Right lobe of liver (tissue), 6 donors: ENCODE results near the gene SPTLC2. TPM values are rescaled to one million over a fixed set of nuclear protein-coding genes. Genes with fewer than 3 reads are reported as not detected.

Source experiments
- ATAC-seq, 4 donors: fragments of 200-7000 bp; cut with Tn5 transposase; one replicate each; pipeline ENCODE4 v1.9.1; 2020; ENCODE audit warnings: mild to moderate bottlenecking in 4 of 4, moderate library complexity in 4 of 4
- DNase-seq, 3 donors: peaks; one replicate each; pipeline ENCODE4 v3.0.0-alpha.2; 2020
- H3K27ac ChIP-seq, 3 donors: fragments of 200-600 bp; one replicate each; pipeline ENCODE4 v1.8.0; 2022
- H3K27me3 ChIP-seq, 2 donors: fragments of 200-600 bp; one replicate each; pipeline ENCODE4 v1.8.0; 2022
- H3K36me3 ChIP-seq, 4 donors: fragments of 200-600 bp; sonication (generic) in 1 of 4; one replicate each; pipeline versions ENCODE4 v1.5.1 to v1.8.0; 2017 to 2022; ENCODE audit warnings: control low read depth in 1 of 4
- H3K4me1 ChIP-seq, 4 donors: fragments of 200-600 bp; sonication (generic) in 1 of 4; one replicate each; pipeline versions ENCODE4 v1.5.1 to v1.8.0; 2017 to 2022; ENCODE audit warnings: control low read depth in 1 of 4
- H3K4me3 ChIP-seq, 3 donors: fragments of 200-600 bp; one replicate each; pipeline ENCODE4 v1.8.0; 2022
- H3K9me3 ChIP-seq, 4 donors: fragments of 200-600 bp; sonication (generic) in 1 of 4; one replicate each; pipeline versions ENCODE4 v1.5.1 to v1.8.0; 2017 to 2022; ENCODE audit warnings: control low read depth in 1 of 4
- POLR2A ChIP-seq: fragments of 450-650 bp; IDR thresholded peaks from one replicate; pipeline ENCODE4 v1.6.1; 2017; ENCODE audit warnings: antibody characterized with exemption, mild to moderate bottlenecking
- WGBS: methylation state at CpG from one replicate; pipeline ENCODE4 v1.1.6; 2018; ENCODE audit warnings: low coverage, low lambda C conversion rate; ENCODE audit not compliant: insufficient coverage; ENCODE audit errors: missing lambda C conversion rate; 5-methylcytosine and 5-hydroxymethylcytosine counted together
- intact Hi-C, 2 donors: fragments of 100-400 bp; cut with DNase I; formaldehyde crosslinking; loops; one replicate each; pipeline versions ENCODE4 v1.11.2 to v1.14.1; 2022
- total RNA-seq, 6 experiments: library from RNA; depleted of rRNA in 2 of 6; stranded (reverse); fragments of >200 nt in 2 of 6; fragmentation: NEBNext Ultra II Directional in 3 of 6; extraction: Animal tissue kit (Norgen Biotek cat#: 25700) in 3 of 6; gene quantifications; one replicate each; pipeline versions ENCODE4 v1.1.0 to v1.2.4, GENCODE V29; 2016 to 2023
- TF ChIP-seq, protein P1 (sequence below), 4 donors: fragments of 200-600 bp in 3 of 4; fragments of 450-650 bp in 1 of 4; IDR thresholded peaks; one replicate each; pipeline versions ENCODE4 v1.5.1 to v1.8.0; 2016 to 2022; ENCODE audit warnings: antibody characterized with exemption in 4 of 4, mild to moderate bottlenecking in 2 of 4
- donor health status: DM: no; HTN: yes; CAD: no.
- donor health status: DM: no; HTN: no; CAD: no.
- donor health status: DM: no; HTN: no; CAD: no.
- donor health status: DM: no; HTN: yes; CAD: no.
- donor health status: DM: no; HTN: yes; CAD: no.

Gene SPTLC2
- total RNA-seq, 6 experiments from 2014 or later = 5.9 to 16.4 (median 10.7) TPM

DNA sequence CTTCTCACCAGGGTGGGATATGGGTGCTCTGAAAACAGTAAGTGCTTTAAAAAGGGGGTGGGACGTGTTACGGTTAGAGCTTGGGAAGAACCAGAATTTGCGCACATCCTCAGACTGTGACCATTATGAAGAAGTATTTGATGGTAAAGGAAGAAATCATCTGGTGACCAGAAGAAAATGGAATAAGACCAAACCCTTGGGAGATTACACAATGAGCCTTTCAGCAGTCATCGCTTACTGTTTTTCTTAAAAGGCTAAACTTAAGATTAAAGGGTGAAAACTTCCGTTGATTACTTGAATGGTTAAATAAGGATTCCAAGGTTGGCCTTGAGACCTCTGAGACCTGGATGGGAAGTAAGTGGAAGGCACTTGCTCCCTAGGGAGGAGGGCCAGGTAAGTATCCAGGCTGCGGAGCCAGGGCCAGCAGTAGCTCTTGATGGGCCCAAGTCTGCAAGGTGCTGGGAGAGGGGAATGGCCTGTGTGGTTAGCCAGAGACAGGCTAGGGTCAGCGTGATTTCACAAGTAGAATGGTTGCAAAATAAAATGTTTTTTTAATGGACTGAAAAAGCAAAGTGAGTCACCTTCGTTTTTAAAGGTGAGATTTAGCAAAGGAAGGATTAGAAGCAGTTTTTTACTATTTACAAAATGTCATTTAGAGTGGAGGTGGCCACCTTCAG is 104.8 kb downstream of the SPTLC2 start:
- no peak for ATAC-seq

DNA sequence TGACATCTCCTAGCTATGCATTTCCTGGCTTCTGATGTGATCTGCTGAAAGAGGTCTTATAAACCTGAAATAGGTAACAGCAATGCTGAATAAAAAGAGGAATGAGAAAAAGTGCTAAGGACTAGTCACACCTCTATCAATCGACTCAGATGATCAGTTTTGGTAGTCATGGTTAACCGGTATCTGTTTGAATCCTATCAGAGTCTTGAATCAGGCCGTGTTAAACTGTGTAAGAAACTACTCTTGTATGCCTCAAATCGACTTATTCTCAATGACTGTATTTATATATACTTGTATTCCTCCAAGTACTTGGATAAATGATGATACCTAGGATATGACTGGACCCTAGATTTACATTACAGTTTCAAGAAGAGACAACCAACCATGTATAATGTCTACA is 107.1 kb downstream of the SPTLC2 start:
- H3K36me3 ChIP-seq = peaks cover 0 to 26% (median 9%) of the 10 kb centered on the region in 4 donors

More for the DNA sequence above, 104.8 kb downstream of the SPTLC2 start:
- no peak for DNase-seq
- Histone ChIP-seq H3K27ac (no peak overlapping the region), H3K4me1 (no peaks in the 10 kb centered on the region), H3K27me3 (no peaks in the 10 kb centered on the region), H3K4me3 (no peak overlapping the region), H3K36me3 (peaks cover 0 to 31% (median 9%) of the 10 kb centered on the region in 4 donors), H3K9me3 (no peaks in the 10 kb centered on the region)
- WGBS = 71% methylated on average over 8 of the region's 8 CpGs
- TF ChIP-seq, protein P1, sequence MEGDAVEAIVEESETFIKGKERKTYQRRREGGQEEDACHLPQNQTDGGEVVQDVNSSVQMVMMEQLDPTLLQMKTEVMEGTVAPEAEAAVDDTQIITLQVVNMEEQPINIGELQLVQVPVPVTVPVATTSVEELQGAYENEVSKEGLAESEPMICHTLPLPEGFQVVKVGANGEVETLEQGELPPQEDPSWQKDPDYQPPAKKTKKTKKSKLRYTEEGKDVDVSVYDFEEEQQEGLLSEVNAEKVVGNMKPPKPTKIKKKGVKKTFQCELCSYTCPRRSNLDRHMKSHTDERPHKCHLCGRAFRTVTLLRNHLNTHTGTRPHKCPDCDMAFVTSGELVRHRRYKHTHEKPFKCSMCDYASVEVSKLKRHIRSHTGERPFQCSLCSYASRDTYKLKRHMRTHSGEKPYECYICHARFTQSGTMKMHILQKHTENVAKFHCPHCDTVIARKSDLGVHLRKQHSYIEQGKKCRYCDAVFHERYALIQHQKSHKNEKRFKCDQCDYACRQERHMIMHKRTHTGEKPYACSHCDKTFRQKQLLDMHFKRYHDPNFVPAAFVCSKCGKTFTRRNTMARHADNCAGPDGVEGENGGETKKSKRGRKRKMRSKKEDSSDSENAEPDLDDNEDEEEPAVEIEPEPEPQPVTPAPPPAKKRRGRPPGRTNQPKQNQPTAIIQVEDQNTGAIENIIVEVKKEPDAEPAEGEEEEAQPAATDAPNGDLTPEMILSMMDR (IDR thresholded peaks at IDR 0.05) = no peak
- no peak for TF ChIP-seq POLR2A
- intact Hi-C loops = no loop called here

DNA sequence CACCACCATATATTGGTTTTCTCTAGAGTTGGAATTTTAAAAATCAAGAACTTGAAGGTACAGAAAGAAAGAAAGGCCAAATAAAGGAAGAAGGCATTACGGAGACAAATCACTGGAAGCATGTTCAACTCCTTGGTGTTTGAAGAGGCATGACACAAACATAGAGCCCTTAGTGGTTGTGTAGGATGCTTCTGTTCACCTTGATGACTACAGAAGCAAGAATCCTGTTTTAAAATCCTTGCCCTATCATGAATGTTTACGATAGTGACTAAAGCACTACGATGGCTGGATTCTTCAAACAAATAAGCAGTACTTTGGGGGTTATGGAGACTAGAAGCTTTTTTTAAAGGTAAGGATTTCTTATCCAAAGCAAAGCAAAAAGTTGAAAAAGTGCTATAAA is 107.6 kb downstream of the SPTLC2 start:
- Histone ChIP-seq H3K9me3 (no peaks in the 10 kb centered on the region), H3K36me3 (peaks cover 0 to 26% (median 9%) of the 10 kb centered on the region in 4 donors), H3K27ac (no peak overlapping the region), H3K4me1 (no peaks in the 10 kb centered on the region), H3K27me3 (no peaks in the 10 kb centered on the region), H3K4me3 (no peak overlapping the region)
- intact Hi-C loops = no loop called here
- ATAC-seq (no peak), DNase-seq (no peak)
- WGBS = 88% methylated on average over 2 of the region's 3 CpGs
- TF ChIP-seq POLR2A = no peak
- TF ChIP-seq, protein P1 (IDR thresholded peaks at IDR 0.05) = no peak

More for the DNA sequence above, 107.1 kb downstream of the SPTLC2 start:
- TF ChIP-seq POLR2A = no peak
- TF ChIP-seq, protein P1 (IDR thresholded peaks at IDR 0.05) = no peak
- Histone ChIP-seq H3K9me3 (no peaks in the 10 kb centered on the region), H3K4me3 (no peak overlapping the region), H3K4me1 (no peaks in the 10 kb centered on the region), H3K27me3 (no peaks in the 10 kb centered on the region), H3K27ac (no peak overlapping the region)
- 83% methylated on average over 4 of the region's 4 CpGs for WGBS
- intact Hi-C loops = no loop called here
- no peak for DNase-seq
- ATAC-seq = no peak

DNA sequence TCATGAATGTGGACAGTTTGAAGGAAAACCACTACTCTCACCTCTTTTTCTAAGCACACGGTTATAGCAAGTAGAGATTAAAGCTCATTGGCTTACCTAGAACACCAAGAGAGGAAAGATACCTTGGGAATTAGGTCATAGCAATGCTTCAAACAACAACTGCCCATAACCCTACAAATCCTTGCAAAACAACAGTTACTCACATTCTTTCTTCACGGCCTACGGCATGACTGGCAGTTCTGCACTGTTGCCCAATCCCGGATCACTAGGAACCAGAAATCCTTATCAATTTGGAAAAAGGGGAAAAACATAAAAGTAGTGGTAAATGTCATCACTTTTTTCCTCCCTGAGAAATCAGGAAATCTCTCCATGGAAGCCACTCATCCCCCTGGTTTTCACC is 108.2 kb downstream of the SPTLC2 start:
- intact Hi-C loops = no loop called here
- Histone ChIP-seq H3K27ac (no peak overlapping the region), H3K9me3 (no peaks in the 10 kb centered on the region), H3K36me3 (peaks cover 0 to 26% (median 9%) of the 10 kb centered on the region in 4 donors), H3K4me1 (no peaks in the 10 kb centered on the region), H3K27me3 (no peaks in the 10 kb centered on the region), H3K4me3 (no peak overlapping the region)
- ATAC-seq (no peak), DNase-seq (no peak)
- 79% methylated on average over 4 of the region's 4 CpGs for WGBS
- TF ChIP-seq, protein P1 (IDR thresholded peaks at IDR 0.05) = no peak
- no peak for TF ChIP-seq POLR2A
